B cell (primary cell): ENCODE data around the gene DDX17. TPM values are rescaled to one million over a fixed set of nuclear protein-coding genes. Genes with fewer than 3 reads are reported as not detected.

Experiments
- ATAC-seq: fragments of 200-7000 bp; cut with Tn5 transposase; one replicate; pipeline ENCODE4 v1.10.0; 2021; ENCODE audit warnings: low read depth, mild to moderate bottlenecking, moderate number of reproducible peaks, moderate library complexity
- CTCF ChIA-PET: fragments of 350-600 bp; sonication (Branson Sonifier 250); formaldehyde crosslinking; loops from one replicate; lab custom pipeline; 2021; ENCODE audit warnings: antibody characterized with exemption, inconsistent platforms; lab: Charles Lee
- POLR2A ChIA-PET: fragments of 350-600 bp; sonication (Branson Sonifier 250); formaldehyde crosslinking; loops from one replicate; lab custom pipeline; 2021; ENCODE audit warnings: antibody characterized with exemption; lab: Charles Lee
- DNase-seq: peaks from one replicate; pipeline ENCODE4 v3.0.0; 2013
- H2AFZ ChIP-seq: 2 replicates; pipeline ENCODE4 v1.6.1; 2012; ENCODE audit warnings: mild to moderate bottlenecking, low read depth, low read length; ENCODE audit not compliant: insufficient read depth, poor library complexity, severe bottlenecking
- H3K27ac ChIP-seq, 2 donors: 1 replicate in 1 of 2; 2 replicates in 1 of 2; pipeline ENCODE4 v1.5.1; 2012 to 2013; ENCODE audit warnings: low read length in 2 of 2, mild to moderate bottlenecking in 2 of 2, moderate library complexity in 1 of 2
- H3K27me3 ChIP-seq, 4 experiments: fragments of 200-600 bp in 1 of 4; sonication (generic) in 1 of 4; replicated peaks in 1 of 4; 1 replicate in 2 of 4; 2 replicates in 2 of 4; pipeline versions ENCODE4 v1.6.1 to v1.7.0; 2013 to 2016; ENCODE audit warnings: low read length in 3 of 4, mild to moderate bottlenecking in 2 of 4, mixed read lengths in 1 of 4, moderate library complexity in 1 of 4; ENCODE audit not compliant: insufficient read depth in 4 of 4, control insufficient read depth in 3 of 4; ENCODE audit errors: control extremely low read depth in 1 of 4
- H3K36me3 ChIP-seq, 2 experiments: replicated peaks in 1 of 2; 1 replicate in 1 of 2; 2 replicates in 1 of 2; pipeline versions ENCODE4 v1.6.1 to v1.7.1; 2013; ENCODE audit warnings: low read length in 1 of 2; ENCODE audit not compliant: insufficient read depth in 2 of 2, control insufficient read depth in 1 of 2; ENCODE audit errors: control extremely low read depth in 1 of 2, extremely low read depth in 1 of 2
- H3K4me1 ChIP-seq, 2 donors: fragments of 200-600 bp in 1 of 2; sonication (generic) in 1 of 2; 1 replicate in 1 of 2; 2 replicates in 1 of 2; pipeline versions ENCODE4 v1.5.1 to v1.6.1; 2013 to 2017; ENCODE audit warnings: low read length in 2 of 2; ENCODE audit not compliant: control insufficient read depth in 2 of 2, insufficient read depth in 2 of 2
- H3K4me2 ChIP-seq: replicated peaks from 2 replicates; pipeline ENCODE3; 2012; ENCODE audit warnings: mild to moderate bottlenecking, low read depth, low read length; ENCODE audit not compliant: poor library complexity, severe bottlenecking
- H3K4me3 ChIP-seq, 5 experiments: fragments of 200-600 bp in 1 of 5; sonication (generic) in 1 of 5; 1 replicate in 3 of 5; 2 replicates in 2 of 5; pipeline versions ENCODE4 v1.5.1 to v1.7.0; 2011 to 2016; ENCODE audit warnings: low read length in 4 of 5, mild to moderate bottlenecking in 4 of 5, low read depth in 2 of 5, control low read depth in 1 of 5, moderate library complexity in 1 of 5; ENCODE audit not compliant: insufficient read depth in 1 of 5; ENCODE audit errors: control extremely low read depth in 1 of 5, extremely low read depth in 1 of 5
- H3K79me2 ChIP-seq: fragments of 200-600 bp; sonication (generic); one replicate; pipeline ENCODE4 v1.6.0; 2016; ENCODE audit warnings: low read length; ENCODE audit not compliant: control insufficient read depth, insufficient read depth
- H3K9ac ChIP-seq: fragments of 200-600 bp; sonication (generic); 2 replicates; pipeline ENCODE4 v1.6.1; 2017; ENCODE audit warnings: mild to moderate bottlenecking, low read length, moderate library complexity
- H3K9me3 ChIP-seq, 3 donors: one replicate each; pipeline versions ENCODE4 v1.6.1 to v1.7.1; 2013; ENCODE audit warnings: low read length in 2 of 3; ENCODE audit not compliant: control insufficient read depth in 2 of 3, insufficient read depth in 1 of 3; ENCODE audit errors: control extremely low read depth in 1 of 3
- H4K20me1 ChIP-seq: 2 replicates; pipeline ENCODE4 v1.6.0; 2012; ENCODE audit warnings: mild to moderate bottlenecking, low read length; ENCODE audit not compliant: insufficient read depth, control insufficient read depth, poor library complexity, severe bottlenecking
- H3K27ac Mint-ChIP-seq: one replicate; pipeline ENCODE4 v1.8.0; 2021; ENCODE audit warnings: mixed read lengths
- H3K27me3 Mint-ChIP-seq: one replicate; pipeline ENCODE4 v1.8.0; 2021; ENCODE audit warnings: mixed read lengths
- H3K4me1 Mint-ChIP-seq: one replicate; pipeline ENCODE4 v1.8.0; 2021; ENCODE audit warnings: mixed read lengths
- H3K4me3 Mint-ChIP-seq: one replicate; pipeline ENCODE4 v1.8.0; 2021; ENCODE audit warnings: mixed read lengths
- H3K9me3 Mint-ChIP-seq: one replicate; pipeline ENCODE4 v1.8.0; 2022; ENCODE audit warnings: mixed read lengths; ENCODE audit not compliant: insufficient read depth
- CTCF ChIP-seq: fragments of 200-600 bp; IDR thresholded peaks from one replicate; pipeline ENCODE4 v1.8.0; 2022; ENCODE audit warnings: antibody characterized with exemption, mild to moderate bottlenecking
- EZH2 ChIP-seq: IDR thresholded peaks from 2 replicates; pipeline ENCODE4 v1.6.1; 2012; ENCODE audit warnings: borderline replicate concordance, low read depth, mild to moderate bottlenecking, moderate library complexity, low read length; ENCODE audit not compliant: insufficient read depth, poor library complexity, severe bottlenecking
- WGBS: methylation state at CpG from one replicate; pipeline ENCODE4 v1.1.5; 2013; ENCODE audit warnings: missing lambda C conversion rate; ENCODE audit not compliant: insufficient coverage; 5-methylcytosine and 5-hydroxymethylcytosine counted together
- intact Hi-C: fragments of 100-400 bp; cut with micrococcal nuclease; formaldehyde crosslinking; loops from one replicate; pipeline ENCODE4 v1.10.0; 2022
- polyA plus RNA-seq: library from polyadenylated mRNA; depleted of rRNA; stranded (reverse); fragments of >200 nt; gene quantifications from 2 replicates; pipeline ENCODE4 v1.2.3, GENCODE V29; 2012
- total RNA-seq, 2 donors: library from RNA; stranded (reverse); fragments of 120-200 nt in 1 of 2; gene quantifications; 1 replicate in 1 of 2; 2 replicates in 1 of 2; pipeline versions ENCODE4 v1.2.3 to v1.2.4, GENCODE V29; 2013 to 2022

The DDX17 gene
- total and polyA plus RNA-seq, 2 donors (not counting 1 experiment from before 2014, with no cell fraction given), result 754 to 936 TPM

- no peak overlapping the region for H3K9ac ChIP-seq
- H3K4me3 ChIP-seq, result no peak overlapping the region
- H3K27me3 Mint-ChIP-seq, result peaks cover 51% of the 10 kb centered on the region
- peaks cover 0 to 9% (median 0%) of the 10 kb centered on the region in 3 donors for H3K9me3 ChIP-seq
- no peak overlapping the region for H3K4me2 ChIP-seq
- TF ChIP-seq CTCF, result no peak
- no peak for TF ChIP-seq EZH2
- H3K27ac Mint-ChIP-seq, result no peak overlapping the region
- no peak for DNase-seq
- ChIA-PET POLR2A (no interaction called here), CTCF (no interaction called here)
- no peak overlapping the region for H2AFZ ChIP-seq
- intact Hi-C loops, result no loop called here
- no peaks in the 10 kb centered on the region for H3K9me3 Mint-ChIP-seq
- no peaks in the 10 kb centered on the region for H4K20me1 ChIP-seq
- H3K4me1 ChIP-seq, result peaks cover 12 to 28% of the 10 kb centered on the region in 2 donors
- no peak for ATAC-seq
- peaks cover 0 to 48% (median 29%) of the 10 kb centered on the region in 4 experiments for H3K27me3 ChIP-seq
- H3K79me2 ChIP-seq, result no peaks in the 10 kb centered on the region
- whole genome bisulfite sequencing, result 92% methylated on average over 3 of the region's 4 CpGs
- H3K4me1 Mint-ChIP-seq, result peaks cover 15% of the 10 kb centered on the region
- H3K27ac ChIP-seq, result no peak overlapping the region
- no peak overlapping the region for H3K4me3 Mint-ChIP-seq
- H3K36me3 ChIP-seq, result no peaks in the 10 kb centered on the region
Measured at GRCh38 chr22:38451864-38452263, 54.2 kb downstream of the DDX17 start.

- H2AFZ ChIP-seq, result no peak overlapping the region
- intact Hi-C loops, result no loop called here
- WGBS, result 92% methylated on average over 2 of the region's 2 CpGs
- peaks cover 0 to 44% (median 24%) of the 10 kb centered on the region in 4 experiments for H3K27me3 ChIP-seq
- no peak overlapping the region for H3K4me3 ChIP-seq
- Mint-ChIP-seq H3K27me3 (peaks cover 47% of the 10 kb centered on the region), H3K4me1 (peaks cover 11% of the 10 kb centered on the region), H3K9me3 (no peaks in the 10 kb centered on the region), H3K27ac (no peak overlapping the region), H3K4me3 (no peak overlapping the region)
- no peak overlapping the region for H3K27ac ChIP-seq
- H3K4me2 ChIP-seq, result no peak overlapping the region
- no peak overlapping the region for H3K9ac ChIP-seq
- peaks cover 0 to 9% (median 0%) of the 10 kb centered on the region in 3 donors for H3K9me3 ChIP-seq
- TF ChIP-seq CTCF (no peak), EZH2 (no peak)
- no peaks in the 10 kb centered on the region for H3K79me2 ChIP-seq
- H3K36me3 ChIP-seq, result no peaks in the 10 kb centered on the region
- POLR2A ChIA-PET, result no interaction called here
- peaks cover 12 to 23% of the 10 kb centered on the region in 2 donors for H3K4me1 ChIP-seq
- H4K20me1 ChIP-seq, result no peaks in the 10 kb centered on the region
- CTCF ChIA-PET, result interaction anchor here (0.6 kb wide), 1 partner anchor 946 kb away, joined by 3 read pairs; no protein-coding TSS in a partner anchor
- ATAC-seq, result no peak
- DNase-seq, result no peak
Measured at GRCh38 chr22:38451404-38451803, 54.7 kb downstream of the DDX17 start.
